H1 (cell line): Measurements from ENCODE around the gene CCDC24.

Source experiments
- EZH2 ChIP-seq: fragments of 200-600 bp; sonication (generic); IDR thresholded peaks from 2 replicates; pipeline ENCODE4 v1.7.1; 2012; ENCODE audit warnings: low read depth, mild to moderate bottlenecking, moderate library complexity, low read length, inconsistent platforms; ENCODE audit not compliant: severe bottlenecking
- JUND ChIP-seq: IDR thresholded peaks from 2 replicates; pipeline ENCODE4 v1.6.1; 2011; ENCODE audit warnings: mild to moderate bottlenecking, improper control_type of control experiment, low read length
- TEAD4 ChIP-seq: IDR thresholded peaks from 2 replicates; pipeline ENCODE4 v1.6.1; 2012; ENCODE audit warnings: low read depth, low read length, inconsistent platforms, mixed read lengths

GRCh38 chr1:43969416-43969745 lies 22.0 kb upstream of the CCDC24 start:
- TF ChIP-seq JUND: no peak
- no peak for TF ChIP-seq TEAD4
- TF ChIP-seq EZH2: no peak
